Liver (tissue), 9 donors: ENCODE data around the gene GRID1. TPM values are rescaled to one million over a fixed set of nuclear protein-coding genes. Genes with fewer than 3 reads are reported as not detected.

Source experiments
- DNase-seq: peaks from one replicate; pipeline ENCODE4 v3.0.0-alpha.2; 2017; ENCODE audit warnings: low spot score
- H3K27ac ChIP-seq, 2 donors: one replicate each; pipeline ENCODE4 v1.7.0; 2013; ENCODE audit warnings: inconsistent platforms in 2 of 2, low read length in 2 of 2, control low read depth in 1 of 2, low read depth in 1 of 2, mild to moderate bottlenecking in 1 of 2
- H3K27me3 ChIP-seq, 4 donors: one replicate each; pipeline versions ENCODE4 v1.6.1 to v1.7.0; 2013; ENCODE audit warnings: low read length in 3 of 4, inconsistent platforms in 1 of 4, mild to moderate bottlenecking in 1 of 4, moderate library complexity in 1 of 4; ENCODE audit not compliant: control insufficient read depth in 4 of 4, insufficient read depth in 4 of 4
- H3K36me3 ChIP-seq, 4 donors: one replicate each; pipeline versions ENCODE4 v1.6.1 to v1.7.0; 2013; ENCODE audit warnings: low read length in 3 of 4, mild to moderate bottlenecking in 3 of 4, low read depth in 1 of 4, moderate library complexity in 1 of 4; ENCODE audit not compliant: control insufficient read depth in 4 of 4, insufficient read depth in 3 of 4
- H3K4me1 ChIP-seq, 4 donors: one replicate each; pipeline versions ENCODE4 v1.6.1 to v1.7.0; 2013; ENCODE audit warnings: low read length in 3 of 4, mild to moderate bottlenecking in 3 of 4, moderate library complexity in 1 of 4; ENCODE audit not compliant: control insufficient read depth in 4 of 4, insufficient read depth in 4 of 4
- H3K4me3 ChIP-seq, 3 donors: one replicate each; pipeline versions ENCODE4 v1.6.1 to v1.7.0; 2013; ENCODE audit warnings: low read length in 3 of 3, control low read depth in 1 of 3, low read depth in 1 of 3, mild to moderate bottlenecking in 1 of 3
- H3K9ac ChIP-seq, 2 donors: one replicate each; pipeline ENCODE4 v1.7.0; 2013; ENCODE audit warnings: low read length in 2 of 2, mild to moderate bottlenecking in 2 of 2, moderate library complexity in 2 of 2, control low read depth in 1 of 2, low read depth in 1 of 2
- H3K9me3 ChIP-seq, 4 donors: one replicate each; pipeline versions ENCODE4 v1.6.1 to v1.7.0; 2013; ENCODE audit warnings: low read length in 3 of 4; ENCODE audit not compliant: control insufficient read depth in 4 of 4
- EGR1 ChIP-seq, 2 donors: IDR thresholded peaks; 2 replicates each; pipeline ENCODE4 v1.6.1; 2016 to 2018; ENCODE audit warnings: antibody characterized with exemption in 2 of 2, low read depth in 2 of 2
- FOXA2 ChIP-seq: IDR thresholded peaks from 2 replicates; pipeline ENCODE4 v1.6.1; 2016; ENCODE audit warnings: antibody characterized with exemption
- GABPA ChIP-seq, 2 donors: IDR thresholded peaks in 1 of 2; conservative IDR thresholded peaks in 1 of 2; 2 replicates each; pipeline ENCODE4 v1.6.1; 2016; ENCODE audit warnings: antibody characterized with exemption in 2 of 2, mild to moderate bottlenecking in 1 of 2, moderate library complexity in 1 of 2
- HNF4A ChIP-seq, 2 donors: conservative IDR thresholded peaks; 2 replicates each; pipeline ENCODE4 v1.6.1; 2016; ENCODE audit warnings: antibody characterized with exemption in 2 of 2, mild to moderate bottlenecking in 2 of 2
- HNF4G ChIP-seq: IDR thresholded peaks from 2 replicates; pipeline ENCODE4 v1.6.1; 2016; ENCODE audit warnings: antibody characterized with exemption
- JUND ChIP-seq, 2 donors: IDR thresholded peaks; 2 replicates each; pipeline ENCODE4 v1.6.1; 2016; ENCODE audit warnings: antibody characterized with exemption in 2 of 2
- NR2F2 ChIP-seq: IDR thresholded peaks from 2 replicates; pipeline ENCODE4 v1.6.1; 2016; ENCODE audit warnings: antibody characterized with exemption
- RAD21 ChIP-seq, 2 donors: IDR thresholded peaks; 2 replicates each; pipeline ENCODE4 v1.6.1; 2016; ENCODE audit warnings: antibody characterized with exemption in 2 of 2, mild to moderate bottlenecking in 2 of 2
- RXRA ChIP-seq, 2 donors: IDR thresholded peaks; 2 replicates each; pipeline ENCODE4 v1.6.1; 2017 to 2018; ENCODE audit warnings: antibody characterized with exemption in 2 of 2, mild to moderate bottlenecking in 1 of 2
- SP1 ChIP-seq: IDR thresholded peaks from 2 replicates; pipeline ENCODE4 v1.6.1; 2018; ENCODE audit warnings: antibody characterized with exemption, mild to moderate bottlenecking
- TAF1 ChIP-seq: conservative IDR thresholded peaks from 2 replicates; pipeline ENCODE4 v1.6.1; 2016; ENCODE audit warnings: antibody characterized with exemption, mild to moderate bottlenecking
- YY1 ChIP-seq: IDR thresholded peaks from 2 replicates; pipeline ENCODE4 v1.6.1; 2016; ENCODE audit warnings: antibody characterized with exemption, mild to moderate bottlenecking
- WGBS: extraction: QIAGEN DNeasy Blood & Tissue Kit; methylation state at CpG from one replicate; pipeline ENCODE4 v1.1.7; 2013; 5-methylcytosine and 5-hydroxymethylcytosine counted together
- polyA plus RNA-seq, 2 donors: library from polyadenylated mRNA; stranded (reverse) in 1 of 2; unstranded in 1 of 2; fragments of 200-250 nt in 1 of 2; fragments of >200 nt in 1 of 2; fragmentation: Nextera tagmentation in 1 of 2; extraction: Ambion mirVana in 1 of 2; gene quantifications; one replicate each; pipeline versions ENCODE4 v1.2.1 to v1.2.3, GENCODE V29; 2013 to 2015
- total RNA-seq, 2 donors: library from RNA; depleted of rRNA; stranded (reverse); fragments of >200 nt; gene quantifications; one replicate each; pipeline ENCODE4 v1.2.3, GENCODE V29; 2014
- TF ChIP-seq, protein P1 (sequence below): IDR thresholded peaks from 2 replicates; pipeline ENCODE4 v1.6.1; 2016; ENCODE audit warnings: antibody characterized with exemption
- TF ChIP-seq, protein P2 (sequence below): fragments of 150-350 bp; IDR thresholded peaks from 2 replicates; pipeline ENCODE4 v1.5.1; 2017; ENCODE audit warnings: improper control_type of control experiment, low read depth, low read length; ENCODE audit not compliant: missing input control
- TF ChIP-seq, protein P3 (sequence below): IDR thresholded peaks from 2 replicates; pipeline ENCODE4 v1.6.1; 2016; ENCODE audit warnings: antibody characterized with exemption
- TF ChIP-seq, protein P4 (sequence below): IDR thresholded peaks from 2 replicates; pipeline ENCODE4 v1.6.1; 2016; ENCODE audit warnings: antibody characterized with exemption
- TF ChIP-seq, protein P5 (sequence below): IDR thresholded peaks from 2 replicates; pipeline ENCODE4 v1.6.1; 2016; ENCODE audit warnings: antibody characterized with exemption, mild to moderate bottlenecking
- donor health status: healthy.
- donor health status: healthy.
- donor health status: healthy.
- donor health status: healthy.
- donor health status: healthy.

The GRID1 gene
- total and polyA plus RNA-seq, 4 donors: 0.09 to 0.17 (median 0.14) TPM; not detected in 1

DNA sequence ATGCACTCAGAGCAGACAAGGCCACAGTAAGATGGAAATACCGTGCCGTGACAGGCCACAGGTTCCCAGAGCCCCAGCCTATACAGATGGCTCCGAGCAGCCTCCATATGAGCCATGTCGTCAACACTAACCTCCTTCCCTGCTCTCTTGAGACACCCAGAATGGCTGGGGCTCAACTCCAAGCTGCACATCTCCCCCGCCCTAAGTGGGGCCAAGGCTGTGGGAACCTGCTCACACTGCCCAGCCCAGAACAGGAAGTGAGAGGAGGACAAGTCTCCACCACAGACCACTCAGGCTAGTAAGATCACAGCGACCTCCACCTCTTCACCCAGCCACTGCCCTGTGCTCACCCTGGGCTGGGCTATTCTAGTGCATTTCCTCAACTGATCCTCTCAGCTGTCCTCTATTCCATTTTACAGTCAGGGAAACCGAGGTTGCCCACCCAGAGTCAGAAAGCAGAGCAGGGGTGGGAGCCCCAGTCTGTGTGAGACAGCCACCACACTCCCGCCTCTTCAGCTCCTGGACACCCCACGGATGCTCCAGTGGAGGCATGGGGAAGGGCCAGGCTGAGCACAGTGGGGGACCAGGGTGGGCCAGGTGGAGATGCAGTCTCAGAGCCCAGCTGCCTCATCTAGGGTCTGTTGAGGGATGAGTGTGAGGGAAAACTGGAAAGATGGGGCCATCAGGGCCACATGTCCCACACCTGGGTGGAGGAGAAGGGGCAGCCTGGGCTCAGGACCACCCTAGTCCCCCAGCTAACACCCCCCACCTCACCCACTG, 11.6 kb downstream of the GRID1 start:
- Histone ChIP-seq H3K27ac (no peak overlapping the region), H3K36me3 (no peaks in the 10 kb centered on the region), H3K4me3 (no peak overlapping the region), H3K27me3 (no peaks in the 10 kb centered on the region), H3K4me1 (peaks cover 0 to 10% (median 2%) of the 10 kb centered on the region in 4 donors), H3K9me3 (peaks cover 0 to 4% (median 0%) of the 10 kb centered on the region in 4 donors), H3K9ac (no peak overlapping the region)
- TF ChIP-seq, protein P1, sequence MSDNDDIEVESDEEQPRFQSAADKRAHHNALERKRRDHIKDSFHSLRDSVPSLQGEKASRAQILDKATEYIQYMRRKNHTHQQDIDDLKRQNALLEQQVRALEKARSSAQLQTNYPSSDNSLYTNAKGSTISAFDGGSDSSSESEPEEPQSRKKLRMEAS: no peak
- TF ChIP-seq RAD21 (IDR thresholded peaks at IDR 0.05): no peak
- TF ChIP-seq, protein P2, sequence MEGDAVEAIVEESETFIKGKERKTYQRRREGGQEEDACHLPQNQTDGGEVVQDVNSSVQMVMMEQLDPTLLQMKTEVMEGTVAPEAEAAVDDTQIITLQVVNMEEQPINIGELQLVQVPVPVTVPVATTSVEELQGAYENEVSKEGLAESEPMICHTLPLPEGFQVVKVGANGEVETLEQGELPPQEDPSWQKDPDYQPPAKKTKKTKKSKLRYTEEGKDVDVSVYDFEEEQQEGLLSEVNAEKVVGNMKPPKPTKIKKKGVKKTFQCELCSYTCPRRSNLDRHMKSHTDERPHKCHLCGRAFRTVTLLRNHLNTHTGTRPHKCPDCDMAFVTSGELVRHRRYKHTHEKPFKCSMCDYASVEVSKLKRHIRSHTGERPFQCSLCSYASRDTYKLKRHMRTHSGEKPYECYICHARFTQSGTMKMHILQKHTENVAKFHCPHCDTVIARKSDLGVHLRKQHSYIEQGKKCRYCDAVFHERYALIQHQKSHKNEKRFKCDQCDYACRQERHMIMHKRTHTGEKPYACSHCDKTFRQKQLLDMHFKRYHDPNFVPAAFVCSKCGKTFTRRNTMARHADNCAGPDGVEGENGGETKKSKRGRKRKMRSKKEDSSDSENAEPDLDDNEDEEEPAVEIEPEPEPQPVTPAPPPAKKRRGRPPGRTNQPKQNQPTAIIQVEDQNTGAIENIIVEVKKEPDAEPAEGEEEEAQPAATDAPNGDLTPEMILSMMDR: no peak
- TF ChIP-seq YY1: no peak
- no peak for TF ChIP-seq FOXA2
- TF ChIP-seq, protein P3, sequence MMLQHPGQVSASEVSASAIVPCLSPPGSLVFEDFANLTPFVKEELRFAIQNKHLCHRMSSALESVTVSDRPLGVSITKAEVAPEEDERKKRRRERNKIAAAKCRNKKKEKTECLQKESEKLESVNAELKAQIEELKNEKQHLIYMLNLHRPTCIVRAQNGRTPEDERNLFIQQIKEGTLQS: no peak
- TF ChIP-seq NR2F2: no peak
- WGBS: 74% methylated on average over 9 of the region's 9 CpGs
- no peak for DNase-seq

DNA sequence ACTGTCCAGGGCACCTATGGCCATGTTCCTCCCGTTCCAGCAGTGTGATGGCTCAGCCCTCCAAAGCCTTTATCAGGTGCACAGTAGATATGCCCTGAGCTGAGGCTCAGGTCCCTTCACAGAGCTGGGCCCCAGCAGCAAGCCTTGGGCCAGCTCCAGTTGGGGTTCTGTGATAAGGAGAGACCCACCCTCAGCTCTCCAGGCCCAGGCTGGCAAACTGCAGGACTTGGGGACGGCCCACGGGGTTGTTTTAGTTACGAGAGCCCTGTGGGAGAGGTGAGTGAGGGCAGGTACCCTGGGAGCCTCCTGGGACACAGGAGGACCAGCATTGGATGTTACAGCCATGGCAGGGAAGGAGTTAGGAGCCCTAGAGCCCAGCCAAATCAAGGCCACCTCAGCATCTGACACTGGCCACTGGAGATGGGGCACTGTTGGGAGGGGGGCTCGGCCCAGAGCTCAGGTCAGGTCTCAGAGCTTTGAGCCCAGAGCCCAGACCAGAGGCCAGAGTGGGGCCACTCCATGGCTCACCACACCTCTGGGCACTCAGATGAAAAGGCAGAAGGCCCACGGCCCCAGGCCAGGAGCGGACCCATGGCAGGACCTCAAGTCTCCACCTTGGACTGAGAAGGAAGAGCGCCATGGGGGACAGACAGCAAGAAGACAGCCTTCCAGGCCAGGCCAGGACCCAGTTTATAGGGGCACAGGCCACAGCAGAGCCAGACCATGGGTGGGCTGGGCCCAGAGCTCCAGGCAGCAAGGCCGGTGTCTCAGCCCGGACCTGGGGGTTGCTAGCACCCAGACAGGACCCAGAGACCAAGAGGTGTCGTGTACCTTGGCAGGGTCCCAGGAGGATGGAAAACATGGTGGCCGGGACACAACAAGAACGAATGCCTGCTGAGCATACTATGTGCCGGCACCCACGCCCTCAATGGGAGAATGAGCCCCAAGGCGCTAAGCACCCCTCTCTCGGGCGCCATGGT, 12.8 kb downstream of the GRID1 start:
- 91% methylated on average over 18 of the region's 18 CpGs for WGBS
- no peaks in the 10 kb centered on the region for H3K36me3 ChIP-seq
- no peak overlapping the region for H3K9ac ChIP-seq
- H3K27me3 ChIP-seq: no peaks in the 10 kb centered on the region
- no peak overlapping the region for H3K4me3 ChIP-seq
- peaks cover 0 to 4% (median 0%) of the 10 kb centered on the region in 4 donors for H3K9me3 ChIP-seq
- DNase-seq: no peak
- H3K27ac ChIP-seq: no peak overlapping the region
- H3K4me1 ChIP-seq: peaks cover 0 to 10% (median 2%) of the 10 kb centered on the region in 4 donors
- no peak for TF ChIP-seq GABPA (IDR thresholded peaks at IDR 0.05 in 1 of 2, conservative IDR thresholded peaks at IDR 0.05 in 1 of 2)
- TF ChIP-seq, protein P4, sequence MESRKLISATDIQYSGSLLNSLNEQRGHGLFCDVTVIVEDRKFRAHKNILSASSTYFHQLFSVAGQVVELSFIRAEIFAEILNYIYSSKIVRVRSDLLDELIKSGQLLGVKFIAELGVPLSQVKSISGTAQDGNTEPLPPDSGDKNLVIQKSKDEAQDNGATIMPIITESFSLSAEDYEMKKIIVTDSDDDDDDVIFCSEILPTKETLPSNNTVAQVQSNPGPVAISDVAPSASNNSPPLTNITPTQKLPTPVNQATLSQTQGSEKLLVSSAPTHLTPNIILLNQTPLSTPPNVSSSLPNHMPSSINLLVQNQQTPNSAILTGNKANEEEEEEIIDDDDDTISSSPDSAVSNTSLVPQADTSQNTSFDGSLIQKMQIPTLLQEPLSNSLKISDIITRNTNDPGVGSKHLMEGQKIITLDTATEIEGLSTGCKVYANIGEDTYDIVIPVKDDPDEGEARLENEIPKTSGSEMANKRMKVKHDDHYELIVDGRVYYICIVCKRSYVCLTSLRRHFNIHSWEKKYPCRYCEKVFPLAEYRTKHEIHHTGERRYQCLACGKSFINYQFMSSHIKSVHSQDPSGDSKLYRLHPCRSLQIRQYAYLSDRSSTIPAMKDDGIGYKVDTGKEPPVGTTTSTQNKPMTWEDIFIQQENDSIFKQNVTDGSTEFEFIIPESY: no peak
- TF ChIP-seq FOXA2: no peak
- no peak for TF ChIP-seq RXRA (IDR thresholded peaks at IDR 0.05)
- TF ChIP-seq HNF4G: no peak
- TF ChIP-seq, protein P5, sequence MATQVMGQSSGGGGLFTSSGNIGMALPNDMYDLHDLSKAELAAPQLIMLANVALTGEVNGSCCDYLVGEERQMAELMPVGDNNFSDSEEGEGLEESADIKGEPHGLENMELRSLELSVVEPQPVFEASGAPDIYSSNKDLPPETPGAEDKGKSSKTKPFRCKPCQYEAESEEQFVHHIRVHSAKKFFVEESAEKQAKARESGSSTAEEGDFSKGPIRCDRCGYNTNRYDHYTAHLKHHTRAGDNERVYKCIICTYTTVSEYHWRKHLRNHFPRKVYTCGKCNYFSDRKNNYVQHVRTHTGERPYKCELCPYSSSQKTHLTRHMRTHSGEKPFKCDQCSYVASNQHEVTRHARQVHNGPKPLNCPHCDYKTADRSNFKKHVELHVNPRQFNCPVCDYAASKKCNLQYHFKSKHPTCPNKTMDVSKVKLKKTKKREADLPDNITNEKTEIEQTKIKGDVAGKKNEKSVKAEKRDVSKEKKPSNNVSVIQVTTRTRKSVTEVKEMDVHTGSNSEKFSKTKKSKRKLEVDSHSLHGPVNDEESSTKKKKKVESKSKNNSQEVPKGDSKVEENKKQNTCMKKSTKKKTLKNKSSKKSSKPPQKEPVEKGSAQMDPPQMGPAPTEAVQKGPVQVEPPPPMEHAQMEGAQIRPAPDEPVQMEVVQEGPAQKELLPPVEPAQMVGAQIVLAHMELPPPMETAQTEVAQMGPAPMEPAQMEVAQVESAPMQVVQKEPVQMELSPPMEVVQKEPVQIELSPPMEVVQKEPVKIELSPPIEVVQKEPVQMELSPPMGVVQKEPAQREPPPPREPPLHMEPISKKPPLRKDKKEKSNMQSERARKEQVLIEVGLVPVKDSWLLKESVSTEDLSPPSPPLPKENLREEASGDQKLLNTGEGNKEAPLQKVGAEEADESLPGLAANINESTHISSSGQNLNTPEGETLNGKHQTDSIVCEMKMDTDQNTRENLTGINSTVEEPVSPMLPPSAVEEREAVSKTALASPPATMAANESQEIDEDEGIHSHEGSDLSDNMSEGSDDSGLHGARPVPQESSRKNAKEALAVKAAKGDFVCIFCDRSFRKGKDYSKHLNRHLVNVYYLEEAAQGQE: no peak
- no peak for TF ChIP-seq TAF1
- TF ChIP-seq, protein P1: no peak
- TF ChIP-seq EGR1 (IDR thresholded peaks at IDR 0.05; ENCODE audit: low read depth in 2 of 2): no peak
- no peak for TF ChIP-seq JUND (IDR thresholded peaks at IDR 0.05)
- no peak for TF ChIP-seq RAD21 (IDR thresholded peaks at IDR 0.05)
- TF ChIP-seq HNF4A (conservative IDR thresholded peaks at IDR 0.05): no peak
- no peak for TF ChIP-seq NR2F2
- TF ChIP-seq YY1: no peak
- TF ChIP-seq, protein P3: no peak
- TF ChIP-seq, protein P2: no peak
- TF ChIP-seq SP1: no peak
